Stimulated activated CD8-positive, alpha-beta memory T cell treated with anti-CD3 and anti-CD28 coated beads, Interleukin-15, amount 100 ng/mL, for 48 hours (primary cell): ENCODE measurements around the gene TCP1.
"Not testable (repeated sequence)": the region's sequence is repeated elsewhere in the genome, so short reads cannot be mapped to it uniquely, and the experiment has no call there.

ENCODE experiments used
- DNase-seq, 2 donors: peaks; one replicate each; pipeline ENCODE4 v3.0.0-alpha.2; 2020; ENCODE audit warnings: low read depth in 2 of 2

TCP1 gene

DNA sequence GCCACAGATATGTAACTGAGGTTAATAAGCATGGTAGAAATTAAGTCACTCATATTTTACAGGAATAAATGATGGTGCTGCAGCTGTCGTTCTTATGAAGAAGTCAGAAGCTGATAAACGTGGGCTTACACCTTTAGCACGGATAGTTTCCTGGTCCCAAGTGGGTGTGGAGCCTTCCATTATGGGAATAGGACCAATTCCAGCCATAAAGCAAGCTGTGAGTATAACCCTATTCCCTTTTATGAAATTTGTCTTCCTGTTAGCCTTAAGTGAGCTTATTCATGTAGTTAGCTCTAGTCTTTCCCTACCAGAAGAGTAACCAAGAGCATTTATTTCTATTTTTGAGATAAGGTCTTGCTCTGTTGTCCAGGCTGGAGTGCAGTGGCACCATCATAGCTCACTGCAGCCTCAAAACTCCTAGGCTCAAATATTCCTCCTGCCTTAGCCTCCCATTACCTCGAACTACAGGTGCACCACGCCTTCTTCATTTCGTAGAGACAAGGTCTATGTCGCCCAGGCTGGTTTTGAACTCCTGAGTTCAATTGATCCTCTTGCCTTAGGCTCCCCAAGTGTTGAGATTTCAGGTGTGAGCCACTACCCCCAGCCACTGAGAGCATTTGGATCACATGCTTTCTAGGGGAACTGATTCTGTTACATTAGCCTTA lies 12.0 kb downstream of the TCP1 start:
- no peak for DNase-seq

DNA sequence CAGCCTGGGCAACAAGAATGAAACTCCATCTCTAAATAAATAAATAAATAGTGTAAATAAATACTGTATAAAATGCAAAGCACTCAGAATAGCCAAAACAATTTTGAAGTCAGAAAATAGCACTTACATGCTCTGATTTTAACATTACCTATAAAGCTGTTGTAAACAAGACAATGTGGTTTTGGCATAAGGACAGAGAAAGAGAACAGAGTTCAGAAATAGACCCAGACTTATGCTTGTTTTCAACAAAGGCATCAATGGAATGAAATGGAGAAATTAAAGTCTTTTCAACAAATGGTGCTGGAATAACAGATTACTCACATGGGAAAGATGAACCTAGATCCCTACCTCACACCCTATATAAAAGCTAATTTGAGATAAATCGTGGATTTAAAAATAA lies 17.2 kb downstream of the TCP1 start:
- DNase-seq = no peak

GRCh38 chr6:159769470-159769869 lies 19.9 kb downstream of the TCP1 start:
- no peak for DNase-seq

GRCh38 chr6:159766906-159767305 lies 22.5 kb downstream of the TCP1 start:
- DNase-seq = no peak

DNA sequence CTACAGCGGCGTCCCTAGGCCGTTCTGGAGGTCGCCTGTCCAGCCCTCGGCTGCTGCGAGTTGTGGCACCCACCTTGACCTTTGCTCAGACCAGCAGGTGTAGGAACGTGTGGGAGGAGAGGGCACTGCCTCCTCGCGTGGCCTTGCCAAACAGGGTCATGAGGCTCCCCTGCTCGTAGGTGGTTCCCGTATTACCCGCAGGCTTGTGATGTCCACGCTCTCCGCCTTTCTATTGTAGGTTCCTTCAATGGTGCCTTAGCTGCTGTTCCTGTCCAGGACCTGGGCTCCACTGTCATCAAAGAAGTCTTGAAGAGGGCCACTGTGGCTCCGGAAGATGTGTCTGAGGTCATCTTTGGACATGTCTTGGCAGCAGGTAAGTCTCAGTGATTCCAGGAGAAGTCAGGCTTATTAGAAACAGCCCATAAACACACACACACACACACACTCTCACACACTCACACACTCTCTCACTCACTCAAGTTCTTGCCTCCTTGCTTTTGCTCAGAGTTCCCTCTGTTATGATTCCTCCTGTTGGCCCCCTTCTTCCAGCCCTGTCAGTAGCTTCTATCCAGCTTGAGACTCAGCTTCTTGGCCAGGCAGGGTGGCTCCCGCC lies 26.6 kb downstream of the TCP1 start:
- DNase-seq = no peak

DNA sequence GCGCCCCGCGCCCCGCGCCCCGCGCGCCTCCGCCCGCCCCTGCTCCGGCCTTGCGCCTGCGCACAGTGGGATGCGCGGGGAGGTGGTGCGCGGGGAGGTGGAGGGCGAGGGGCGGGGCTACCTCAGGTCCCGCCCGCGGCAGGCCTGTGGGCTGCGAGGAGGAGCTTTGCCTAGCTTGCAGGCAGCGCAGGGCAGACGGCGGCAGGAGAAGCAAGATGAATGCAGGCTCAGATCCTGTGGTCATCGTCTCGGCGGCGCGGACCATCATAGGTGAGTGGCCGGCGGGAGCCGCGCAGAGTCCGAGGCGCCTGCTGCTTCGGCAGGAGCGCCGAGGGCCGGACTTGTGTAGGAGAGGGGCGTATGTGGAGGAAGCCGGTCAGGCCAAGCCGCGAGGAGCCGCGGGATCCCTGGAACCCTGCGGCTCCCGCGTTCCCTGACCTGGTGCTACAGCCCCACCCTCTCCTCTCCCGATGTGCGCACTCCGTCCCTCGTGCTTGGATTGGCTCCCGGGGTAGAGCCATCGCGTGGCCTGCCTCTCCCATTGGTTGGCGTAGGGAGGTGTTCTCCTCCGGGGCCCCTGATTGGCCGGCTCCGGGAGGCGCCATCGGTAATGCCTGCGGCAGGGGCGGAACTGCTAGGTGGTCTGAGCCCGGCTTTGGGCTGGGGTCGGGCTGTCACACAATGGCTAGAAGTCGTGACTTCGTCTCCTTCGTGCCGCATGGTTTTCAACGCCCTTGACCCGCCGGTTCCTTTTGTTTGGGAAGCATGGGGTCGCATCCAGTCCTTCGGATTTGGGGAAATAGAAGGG lies 27.3 kb downstream of the TCP1 start, which contains the start of gene ACAT2:
Gene ACAT2, plus strand, starts transcription at position 173 of the 808 bp plus-strand sequence. Its CDS starts 43 bp downstream, at position 216.
- DNase-seq = peak; percentile 88

GRCh38 chr6:159761129-159761872 lies 28.1 kb downstream of the TCP1 start:
- DNase-seq = peak in 1 of 2 donors; percentile 8

DNA sequence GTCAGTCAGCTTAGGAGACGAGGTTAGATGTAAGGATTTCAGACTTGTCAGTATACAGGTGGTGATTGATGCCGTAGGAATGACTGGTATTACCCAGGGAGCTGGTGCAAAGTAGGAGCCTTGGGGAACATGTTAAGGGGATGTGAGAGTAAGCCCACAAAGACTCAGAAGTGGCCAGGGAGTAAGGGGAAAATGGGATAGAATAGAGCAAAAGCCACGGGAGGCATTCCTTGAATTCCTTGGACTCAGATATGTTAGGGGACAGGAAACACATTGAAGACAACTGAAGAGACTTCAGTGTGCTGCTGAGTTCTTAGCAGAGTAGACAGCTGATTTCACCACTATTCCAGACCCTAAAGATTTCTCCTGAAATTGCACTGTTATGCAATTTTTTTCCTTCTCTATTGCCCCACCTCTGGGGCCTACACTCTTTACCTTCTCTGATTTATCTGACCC lies 28.8 kb downstream of the TCP1 start:
- no peak for DNase-seq

DNA sequence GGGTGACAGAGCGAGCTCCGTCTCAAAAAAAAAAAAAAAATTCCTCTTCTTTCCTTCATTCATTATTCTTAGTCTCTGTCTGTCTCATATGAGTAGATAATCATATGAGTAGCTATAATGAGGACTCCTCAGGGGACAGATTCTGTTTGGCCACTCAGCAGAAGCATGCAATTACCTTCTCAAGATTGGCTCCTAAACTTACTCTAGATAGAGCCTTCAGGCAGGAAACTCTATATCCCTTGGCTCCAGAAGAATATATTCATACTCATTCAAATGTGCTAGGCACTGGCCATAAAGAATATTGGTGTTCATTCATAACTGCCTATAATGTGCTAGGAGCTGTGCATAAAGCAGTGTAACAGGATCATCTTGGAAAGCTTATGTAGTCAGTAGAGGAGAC lies 29.8 kb downstream of the TCP1 start:
- no peak for DNase-seq

GRCh38 chr6:159758031-159759001 lies 31.1 kb downstream of the TCP1 start:
- no peak for DNase-seq

DNA sequence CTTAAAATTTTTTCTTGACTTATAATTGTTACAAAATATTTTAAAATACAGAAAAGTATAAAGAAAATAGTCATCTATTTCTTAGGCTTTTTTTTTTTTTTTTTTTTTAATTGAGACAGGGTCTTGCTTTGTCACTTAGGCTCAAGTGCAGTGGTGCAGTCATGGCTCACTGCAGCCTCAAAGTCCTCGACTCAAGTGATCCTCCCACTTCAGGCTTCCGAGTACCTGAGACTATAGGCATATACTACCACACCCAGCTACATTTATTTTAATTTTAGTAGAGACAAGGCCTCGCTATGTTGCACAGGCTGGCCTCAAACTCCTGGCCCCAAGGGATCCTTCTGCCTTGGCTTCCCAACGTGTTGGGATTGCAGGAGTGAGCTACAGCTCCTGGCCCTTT lies 32.9 kb downstream of the TCP1 start:
- DNase-seq = no peak

- no peak for DNase-seq
Observed at GRCh38 chr6:159754959-159755914, 34.2 kb downstream of the TCP1 start.

DNA sequence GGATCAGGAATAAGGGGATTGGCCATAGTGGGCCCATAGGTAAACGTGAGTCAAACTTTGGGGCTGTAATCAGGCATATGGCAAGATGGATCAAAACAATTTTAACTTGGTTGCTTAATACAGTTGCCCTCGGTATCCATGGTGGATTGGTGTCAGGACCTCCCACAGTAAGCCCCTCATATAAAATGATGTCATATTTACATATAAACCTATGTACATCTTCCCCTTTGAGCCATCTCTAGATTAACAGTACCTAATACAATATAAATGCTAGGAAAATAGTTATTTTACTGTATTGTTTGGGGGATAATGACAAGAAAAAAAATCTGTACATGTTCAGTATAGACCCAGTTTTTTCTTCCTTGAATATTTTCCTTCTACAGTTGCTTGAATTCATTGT lies 35.0 kb downstream of the TCP1 start:
- DNase-seq = no peak

DNA sequence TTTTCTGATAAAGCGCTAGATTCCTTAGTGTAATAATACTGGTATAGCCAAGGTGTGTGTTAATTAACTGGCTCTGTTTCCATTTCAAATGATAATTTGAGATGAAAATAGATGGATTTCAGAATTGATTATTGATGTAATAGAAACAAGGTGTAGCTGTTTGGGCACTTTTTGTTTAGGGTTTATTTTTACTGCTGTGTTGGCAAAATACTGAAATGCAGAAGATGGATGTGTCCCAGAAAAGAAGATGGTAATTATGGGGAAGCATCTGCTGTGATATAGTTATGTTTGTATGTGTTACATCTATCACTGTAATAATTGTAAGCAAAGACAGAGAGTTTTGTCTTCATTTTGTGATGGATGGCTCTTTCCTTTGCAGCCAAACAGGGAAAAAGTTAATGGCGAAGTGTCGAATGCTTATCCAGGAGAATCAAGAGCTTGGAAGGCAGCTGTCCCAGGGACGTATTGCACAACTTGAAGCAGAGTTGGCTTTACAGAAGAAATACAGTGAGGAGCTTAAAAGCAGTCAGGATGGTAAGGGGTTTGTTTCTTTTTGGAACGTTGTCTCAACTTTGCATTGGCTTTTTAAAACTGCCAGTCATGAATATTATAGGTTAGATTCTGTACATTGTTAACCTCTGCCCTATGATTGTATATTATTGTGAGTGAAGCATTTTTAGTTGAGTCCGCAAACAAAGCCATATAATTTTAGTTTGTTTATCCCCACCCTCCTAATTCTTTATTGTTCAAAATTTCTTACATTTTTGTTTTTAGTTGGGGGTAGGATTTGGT lies 36.1 kb downstream of the TCP1 start:
- no peak for DNase-seq

DNA sequence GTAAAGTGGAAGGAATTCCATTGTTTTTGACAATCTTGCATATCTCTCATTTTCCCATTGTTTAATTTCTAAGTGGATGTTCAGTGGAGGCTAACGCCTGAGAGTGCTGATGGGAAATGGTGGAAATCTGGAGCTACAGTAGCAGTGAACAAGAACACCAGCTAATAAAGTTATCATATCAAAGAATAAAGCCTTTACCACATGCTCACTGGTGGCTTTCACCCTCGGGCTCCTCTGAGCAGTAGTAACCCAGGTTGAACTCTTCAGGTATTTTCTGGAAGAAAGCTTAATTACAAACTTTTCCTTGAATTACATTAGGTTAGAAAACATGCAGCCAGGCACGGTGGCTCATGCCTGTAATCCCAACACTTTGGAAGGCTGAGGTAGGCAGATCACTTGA lies 38.0 kb downstream of the TCP1 start:
- DNase-seq = no peak

DNA sequence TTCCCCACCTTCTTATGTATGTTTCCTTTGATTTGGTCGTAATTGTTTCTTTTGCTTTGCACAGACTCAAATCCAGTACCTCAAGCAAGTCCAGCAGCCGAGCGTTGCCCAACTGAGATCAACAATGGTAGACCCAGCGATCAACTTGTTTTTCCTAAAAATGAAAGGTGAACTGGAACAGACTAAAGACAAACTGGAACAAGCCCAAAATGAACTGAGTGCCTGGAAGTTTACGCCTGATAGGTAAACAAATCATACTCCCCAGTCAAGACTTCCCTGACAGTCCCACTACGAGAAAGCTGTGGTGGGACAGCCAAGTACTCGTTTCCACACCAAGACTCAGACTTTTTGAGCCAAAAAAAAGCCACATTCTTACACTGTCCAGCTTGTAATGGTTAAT lies 41.3 kb downstream of the TCP1 start:
- DNase-seq = not testable (repeated sequence)

GRCh38 chr6:159746759-159747158 lies 42.6 kb downstream of the TCP1 start:
- no peak for DNase-seq

GRCh38 chr6:159745081-159745480 lies 44.3 kb downstream of the TCP1 start:
- DNase-seq = no peak

GRCh38 chr6:159742165-159742564 lies 47.2 kb downstream of the TCP1 start:
- DNase-seq = no peak
